GM15510 (cell line): ENCODE measurements around the gene COL11A2.

Experiments
- POLR2A ChIP-seq: IDR thresholded peaks from 3 replicates; pipeline ENCODE4 v1.6.1; 2011; ENCODE audit warnings: borderline replicate concordance; ENCODE audit not compliant: insufficient read length; ENCODE audit errors: extremely low read depth

COL11A2 gene

DNA sequence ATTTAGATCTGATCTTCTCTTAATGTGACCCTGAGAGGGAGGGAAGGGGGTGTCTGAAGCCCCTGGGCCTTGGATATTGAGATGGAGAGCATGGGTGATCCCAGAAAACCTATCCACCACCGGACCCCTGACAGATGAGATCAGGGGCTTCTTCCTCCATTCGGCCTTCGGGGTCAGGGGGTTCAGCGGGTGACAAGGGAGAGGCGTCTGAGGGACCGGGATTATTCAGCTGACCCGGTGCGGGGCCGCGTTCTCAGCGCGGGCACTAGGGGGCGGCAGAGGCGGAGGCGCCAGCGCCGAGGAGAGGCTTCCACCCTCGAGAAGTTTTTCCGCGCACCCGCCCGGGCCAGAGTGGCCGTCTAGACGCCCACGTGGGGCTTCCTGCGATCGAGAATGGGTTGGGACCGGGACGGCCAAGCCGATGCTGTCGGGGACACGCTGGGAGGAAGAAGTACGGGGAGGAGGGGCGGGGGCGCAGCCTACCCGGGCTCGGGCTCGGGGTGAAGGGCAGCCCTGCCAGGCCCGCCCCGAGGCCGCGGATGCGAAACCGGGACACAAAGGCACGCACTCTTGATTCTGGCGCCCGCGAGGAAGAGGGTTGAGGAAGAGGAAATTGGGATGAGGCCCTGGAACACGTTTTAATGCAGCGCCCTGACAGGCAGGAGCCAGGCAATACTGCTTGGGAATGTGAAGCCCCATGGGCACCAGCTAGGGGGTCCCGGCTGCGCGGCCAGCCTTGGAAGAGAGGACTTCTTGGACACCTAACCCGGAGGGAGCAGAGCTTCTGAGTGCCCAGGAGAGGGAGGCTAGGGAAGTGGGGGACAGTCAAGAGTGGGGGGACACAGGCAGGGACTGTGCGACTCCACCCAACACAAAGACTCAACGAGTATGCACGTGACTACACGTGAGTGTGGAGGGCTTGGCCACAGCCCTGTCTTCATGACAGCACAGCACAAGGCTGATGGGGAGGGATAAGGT lies 30.6 kb downstream of the COL11A2 start:
- no peak for TF ChIP-seq POLR2A

DNA sequence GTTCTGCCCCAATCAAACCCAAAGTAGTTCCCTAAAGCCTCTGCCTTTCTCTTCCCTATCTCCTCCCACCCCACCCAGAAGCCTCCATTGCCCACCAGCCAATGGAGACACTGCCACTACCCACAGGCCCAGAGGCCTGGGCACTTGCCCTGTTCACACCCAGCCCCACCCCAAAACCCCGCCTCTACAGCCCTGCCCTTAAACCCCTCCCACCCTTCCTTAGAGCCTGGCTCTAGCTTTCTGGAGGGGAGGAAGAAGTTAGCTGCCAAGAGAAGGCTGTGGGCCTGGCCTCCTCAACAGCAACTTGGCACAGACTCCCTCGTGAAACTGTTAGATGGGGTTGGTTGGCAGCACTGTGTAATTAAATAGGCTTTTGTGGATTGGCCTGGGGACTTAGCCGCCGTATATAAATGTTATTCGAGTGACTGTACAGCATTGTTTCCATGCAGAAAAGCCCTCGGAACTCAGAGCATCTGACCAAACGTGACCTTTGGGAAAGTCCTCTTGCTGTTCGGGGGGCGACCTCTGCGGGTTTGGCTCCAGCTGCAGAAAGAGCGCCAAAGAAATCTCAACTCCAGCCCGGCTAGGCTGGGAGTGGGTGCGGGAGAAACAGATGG lies 31.4 kb downstream of the COL11A2 start:
- TF ChIP-seq POLR2A = no peak

DNA sequence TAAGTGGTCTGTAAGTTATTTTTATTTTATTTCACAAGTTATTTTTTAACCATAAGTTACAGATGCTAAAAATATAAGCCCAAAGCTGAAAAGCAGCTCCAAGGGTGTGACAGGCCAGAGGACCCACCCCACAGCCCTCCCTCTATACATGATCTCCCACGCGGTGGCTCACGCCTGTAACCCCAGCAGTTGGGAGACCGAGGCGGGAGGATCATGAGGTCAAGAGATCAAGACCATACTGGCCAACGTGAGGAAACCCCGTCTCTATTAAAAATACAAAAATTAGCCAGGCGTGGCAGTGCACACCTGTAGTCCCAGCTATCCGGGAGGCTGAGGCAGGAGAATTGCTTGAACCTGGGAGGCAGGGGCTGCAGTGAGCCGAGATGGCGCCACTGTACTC lies 32.2 kb downstream of the COL11A2 start:
- no peak for TF ChIP-seq POLR2A

DNA sequence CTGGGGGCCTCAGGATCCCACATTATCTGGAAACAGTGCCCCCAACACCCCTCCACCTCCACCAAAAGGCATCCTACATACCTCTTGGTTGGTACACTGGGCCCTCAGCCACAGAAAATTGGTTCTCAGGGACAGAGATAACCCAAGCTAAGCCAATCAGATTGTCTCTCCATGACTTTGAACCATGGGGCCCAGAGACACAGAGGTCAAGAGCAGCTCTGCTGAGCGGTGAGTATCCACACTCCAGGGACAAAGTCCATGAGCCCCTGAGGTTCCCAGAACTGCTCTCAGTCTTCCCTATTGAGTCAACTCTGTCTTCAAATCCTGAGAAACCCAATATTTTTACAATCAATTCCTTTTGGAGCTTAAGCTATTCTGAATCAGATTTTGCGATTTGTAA lies 35.3 kb downstream of the COL11A2 start:
- TF ChIP-seq POLR2A = no peak

DNA sequence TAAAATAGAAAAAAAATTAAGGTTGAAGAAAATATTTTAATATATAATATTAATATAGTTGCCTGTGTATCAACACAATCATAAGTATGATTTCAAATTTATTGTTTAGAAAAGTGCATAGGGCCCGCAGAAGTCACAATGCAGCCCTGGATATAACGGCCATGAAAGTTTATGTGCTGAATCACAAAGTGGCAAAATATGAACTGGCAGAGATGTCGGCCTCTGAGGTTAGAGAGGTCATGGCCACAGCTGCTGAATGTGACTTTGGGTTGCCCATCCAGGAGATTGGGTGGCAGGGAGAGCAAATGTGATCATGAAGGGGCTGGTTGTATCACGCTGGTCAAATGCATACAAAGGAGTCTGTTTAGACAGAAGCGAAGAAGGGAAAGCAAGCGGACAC lies 35.7 kb downstream of the COL11A2 start:
- no peak for TF ChIP-seq POLR2A

DNA sequence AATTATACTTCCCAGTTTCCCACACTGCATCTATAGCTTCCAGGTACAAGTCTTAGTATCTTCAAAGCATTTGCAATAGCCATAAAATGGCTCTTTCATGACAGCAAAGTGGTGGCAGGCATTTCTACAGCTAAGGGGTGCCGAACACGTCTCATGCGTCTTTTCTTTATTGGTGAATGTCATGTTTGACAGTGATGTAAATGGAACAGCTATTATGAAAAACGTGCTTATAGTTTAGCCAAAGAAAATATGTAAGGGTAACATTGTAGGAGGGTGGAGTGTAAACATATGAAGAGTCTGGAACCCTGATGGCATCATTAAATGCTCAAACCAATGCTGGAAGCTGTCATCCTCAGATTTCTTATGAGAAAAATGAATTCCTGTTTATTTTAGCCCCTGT lies 37.9 kb downstream of the COL11A2 start:
- TF ChIP-seq POLR2A = no peak

- no peak for TF ChIP-seq POLR2A
These were observed 41.2 kb downstream of the COL11A2 start for GRCh38 chr6:33151050-33151449.

DNA sequence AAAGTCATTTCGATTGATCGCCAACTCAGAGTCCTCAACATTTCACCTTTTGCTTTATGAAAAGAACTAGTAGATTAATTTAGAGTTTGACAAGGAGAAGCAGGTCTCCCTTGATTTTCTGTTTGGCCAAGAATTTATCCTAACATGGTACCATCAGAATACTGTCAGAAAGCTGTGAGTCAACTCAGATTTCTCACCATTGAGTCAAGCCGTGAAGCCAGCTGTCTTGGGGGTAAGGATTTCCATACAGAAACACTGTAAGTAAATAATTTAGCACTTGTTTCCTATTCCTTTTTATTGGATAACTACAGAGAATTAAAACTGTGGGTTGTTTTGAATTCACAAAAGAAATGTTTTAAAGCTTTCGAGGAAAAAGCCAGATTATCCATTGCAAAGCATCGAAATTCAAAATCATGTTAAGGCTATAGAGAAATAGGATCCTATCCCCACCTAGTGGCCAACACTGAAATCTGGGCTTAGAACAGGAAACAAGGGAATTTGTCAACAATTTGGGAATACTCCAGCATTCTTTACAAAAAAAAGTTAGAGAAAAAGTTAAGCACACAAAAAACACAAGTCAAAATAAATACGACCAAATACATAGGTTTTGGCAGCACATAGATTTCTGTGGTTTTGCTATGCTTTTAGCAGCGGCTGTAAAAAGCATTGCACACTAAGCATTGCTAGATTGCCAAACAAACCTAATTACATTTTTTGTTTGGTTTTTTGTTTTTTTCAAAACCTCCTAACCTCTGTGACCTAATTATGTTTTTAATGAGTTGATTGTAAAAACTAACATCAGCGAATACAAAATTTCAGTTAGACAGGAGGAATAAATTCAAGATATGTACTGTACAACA lies 44.2 kb downstream of the COL11A2 start:
- no peak for TF ChIP-seq POLR2A

DNA sequence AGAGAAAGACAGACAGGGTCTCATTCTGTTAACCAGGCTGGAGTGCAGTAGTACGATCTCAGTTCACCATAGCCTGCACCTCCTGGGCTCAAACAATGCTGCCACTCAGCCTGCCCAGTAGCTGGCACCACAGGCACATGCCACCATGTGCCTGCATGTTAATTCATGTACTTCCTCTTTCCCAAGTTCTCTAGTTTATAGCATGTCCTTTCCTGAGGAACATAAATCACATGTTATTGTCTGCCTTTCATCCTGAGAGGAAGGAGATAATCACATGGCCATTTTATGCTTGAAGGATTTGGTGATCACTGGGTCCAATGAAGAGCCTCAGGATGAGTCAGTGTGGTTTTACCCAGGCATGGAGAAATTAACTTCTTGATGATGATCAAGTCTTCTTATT lies 47.9 kb downstream of the COL11A2 start:
- TF ChIP-seq POLR2A = no peak

DNA sequence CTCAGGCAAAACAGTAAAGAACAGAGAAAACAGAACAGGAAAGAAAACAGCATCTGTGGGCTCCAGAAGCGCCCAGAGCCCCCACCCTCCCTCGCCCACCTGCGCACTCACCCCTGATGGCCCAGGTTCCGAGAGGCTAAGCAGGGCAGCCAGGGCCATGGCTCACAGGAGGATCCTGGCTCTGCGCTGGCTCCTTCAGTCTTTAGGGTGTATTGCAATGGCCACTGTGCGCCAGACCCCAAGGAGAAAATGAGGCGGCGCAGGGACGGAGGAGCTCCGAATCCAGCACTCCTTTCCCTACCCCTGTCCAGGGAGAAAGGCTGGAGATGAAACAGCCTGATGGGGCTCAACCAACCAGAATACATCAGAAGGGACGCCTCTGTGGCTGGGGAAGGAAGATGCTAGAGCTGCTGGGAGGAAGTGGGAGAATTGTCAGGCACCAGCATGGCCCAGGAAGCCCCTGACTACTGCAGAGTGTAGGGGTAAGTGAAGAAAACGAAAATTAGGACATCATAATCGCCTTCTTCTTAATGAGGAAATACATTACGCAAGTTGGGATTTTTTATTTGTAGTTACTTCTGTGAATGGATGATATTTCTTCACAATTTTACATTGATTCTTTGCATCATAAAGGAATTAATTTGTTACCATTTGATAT lies 49.0 kb downstream of the COL11A2 start:
- no peak for TF ChIP-seq POLR2A

DNA sequence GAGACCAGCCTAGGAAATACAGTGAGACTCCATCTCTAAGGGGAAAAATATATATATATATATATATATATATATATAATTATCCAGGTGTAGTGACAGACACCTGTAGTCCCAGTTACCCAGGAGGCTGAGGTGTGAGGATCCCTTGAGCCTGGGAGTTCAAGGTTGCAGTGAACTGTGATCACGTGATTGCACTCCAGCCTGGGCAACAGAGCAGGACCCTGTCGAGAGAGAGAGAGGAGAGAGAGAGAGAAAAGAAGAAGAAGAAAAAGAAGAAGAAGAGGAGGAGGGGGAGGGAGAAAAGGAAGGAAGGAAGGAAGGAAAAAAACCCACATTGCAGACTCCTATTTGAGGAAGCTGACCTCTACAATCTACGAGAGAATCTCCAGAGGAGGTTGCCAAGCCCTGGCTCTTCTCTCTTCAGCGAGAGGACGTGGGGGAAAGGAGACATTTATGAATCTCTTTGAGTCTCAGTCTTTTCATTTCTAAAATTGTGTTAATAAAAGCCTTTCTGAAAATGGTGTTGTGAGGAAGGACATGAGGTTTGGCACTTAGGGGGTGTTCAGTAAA lies 49.7 kb downstream of the COL11A2 start:
- TF ChIP-seq POLR2A = no peak

DNA sequence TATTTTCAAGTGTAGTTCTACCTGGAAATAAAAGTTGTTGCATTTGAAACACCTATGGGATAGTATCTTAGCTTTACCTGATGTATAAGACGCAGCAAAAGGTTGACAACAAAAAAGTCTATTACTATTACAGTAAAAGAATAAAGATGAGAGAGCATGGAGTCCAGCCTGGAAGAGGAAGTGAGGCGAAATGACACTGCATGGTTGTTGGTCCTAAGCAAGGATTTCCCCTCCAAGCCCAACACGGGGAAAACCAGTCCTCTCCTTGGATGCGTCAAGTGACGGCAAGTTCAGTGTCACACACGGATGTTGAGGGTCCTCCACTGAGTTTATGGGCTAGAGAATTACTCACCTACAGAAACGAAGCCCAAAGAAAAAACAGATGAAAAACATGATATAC lies 51.7 kb downstream of the COL11A2 start:
- no peak for TF ChIP-seq POLR2A

DNA sequence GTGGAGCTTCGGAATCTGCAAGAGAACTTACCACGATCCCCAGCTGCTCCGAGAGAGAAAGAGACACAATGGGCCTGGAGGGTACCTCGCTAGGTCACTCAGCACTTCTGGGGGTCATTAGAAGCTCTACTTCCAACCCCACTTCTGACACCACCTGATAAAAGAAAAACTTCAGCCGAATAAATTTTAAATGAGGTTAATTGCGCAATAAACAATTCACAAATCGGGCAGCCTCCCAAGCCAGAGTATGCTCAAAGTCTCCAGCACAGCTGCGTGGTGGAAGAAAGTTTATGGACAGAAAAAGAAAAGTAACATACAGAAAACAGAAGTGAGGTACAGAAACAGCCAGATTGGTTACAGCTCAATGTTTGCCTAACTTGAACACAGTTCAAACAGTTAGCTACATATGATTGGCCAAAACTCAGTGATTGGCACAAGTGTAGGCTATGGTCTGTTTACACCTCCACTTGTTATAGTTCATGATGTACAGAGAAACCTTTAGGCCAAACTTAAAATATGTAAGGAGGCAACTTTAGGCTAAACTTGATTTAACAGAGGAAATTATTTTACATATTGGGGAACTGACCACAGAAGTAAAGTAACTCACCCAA lies 52.6 kb downstream of the COL11A2 start:
- TF ChIP-seq POLR2A = no peak
